CD8-positive, alpha-beta memory T cell (primary cell): ENCODE measurements around the gene EIF2S1. TPM values are rescaled to one million over a fixed set of nuclear protein-coding genes. Genes with fewer than 3 reads are reported as not detected.
"Not testable (repeated sequence)": the region's sequence is repeated elsewhere in the genome, so short reads cannot be mapped to it uniquely, and the experiment has no call there.

Source experiments
- CTCF ChIA-PET: fragments of 350-600 bp; sonication (Branson Sonifier 250); formaldehyde crosslinking; loops from one replicate; lab custom pipeline; 2021; ENCODE audit warnings: antibody characterized with exemption; lab: Charles Lee
- POLR2A ChIA-PET: fragments of 350-600 bp; sonication (Branson Sonifier 250); formaldehyde crosslinking; loops from one replicate; lab custom pipeline; 2021; ENCODE audit warnings: antibody characterized with exemption; lab: Charles Lee
- DNase-seq, 5 donors: peaks; one replicate each; pipeline versions ENCODE4 v3.0.0 to v3.0.0-alpha.2; 2020 to 2022; ENCODE audit warnings: mixed read lengths in 1 of 5
- H3K27ac ChIP-seq: one replicate; pipeline ENCODE4 v1.7.0; 2013; ENCODE audit warnings: low read depth, mild to moderate bottlenecking, low read length, moderate library complexity
- H3K27me3 ChIP-seq: 2 replicates; pipeline ENCODE4 v1.7.0; 2013; ENCODE audit warnings: low read length, mild to moderate bottlenecking; ENCODE audit not compliant: insufficient read depth, poor library complexity, severe bottlenecking
- H3K36me3 ChIP-seq: 2 replicates; pipeline ENCODE4 v1.7.0; 2013; ENCODE audit warnings: mild to moderate bottlenecking, low read length, moderate library complexity; ENCODE audit not compliant: insufficient read depth
- H3K4me1 ChIP-seq: 2 replicates; pipeline ENCODE4 v1.7.0; 2013; ENCODE audit warnings: mild to moderate bottlenecking, low read length, moderate library complexity; ENCODE audit not compliant: insufficient read depth
- H3K4me3 ChIP-seq: 2 replicates; pipeline ENCODE4 v1.7.0; 2013; ENCODE audit warnings: mild to moderate bottlenecking, low read length
- H3K9me3 ChIP-seq: 2 replicates; pipeline ENCODE4 v1.7.0; 2013; ENCODE audit warnings: mild to moderate bottlenecking, low read length
- H3K27ac Mint-ChIP-seq, 8 donors: one replicate each; pipeline ENCODE4 v1.8.0; 2020 to 2021; ENCODE audit warnings: mixed read lengths in 8 of 8, mild to moderate bottlenecking in 6 of 8, inconsistent platforms in 3 of 8, moderate library complexity in 3 of 8
- H3K27me3 Mint-ChIP-seq, 2 donors: one replicate each; pipeline ENCODE4 v1.8.0; 2020 to 2021; ENCODE audit warnings: mixed read lengths in 2 of 2, mild to moderate bottlenecking in 1 of 2, moderate library complexity in 1 of 2
- H3K36me3 Mint-ChIP-seq, 3 donors: one replicate each; pipeline ENCODE4 v1.8.0; 2020 to 2021; ENCODE audit warnings: mixed read lengths in 3 of 3, inconsistent platforms in 1 of 3, mild to moderate bottlenecking in 1 of 3
- H3K4me1 Mint-ChIP-seq, 3 donors: one replicate each; pipeline ENCODE4 v1.8.0; 2020 to 2021; ENCODE audit warnings: mixed read lengths in 3 of 3, inconsistent platforms in 1 of 3, mild to moderate bottlenecking in 1 of 3
- H3K4me3 Mint-ChIP-seq, 7 donors: one replicate each; pipeline ENCODE4 v1.8.0; 2020 to 2021; ENCODE audit warnings: mixed read lengths in 7 of 7, mild to moderate bottlenecking in 6 of 7, moderate library complexity in 4 of 7, inconsistent platforms in 2 of 7
- H3K9me3 Mint-ChIP-seq, 5 donors: one replicate each; pipeline ENCODE4 v1.8.0; 2020 to 2022; ENCODE audit warnings: mixed read lengths in 5 of 5, mild to moderate bottlenecking in 3 of 5, moderate library complexity in 2 of 5, inconsistent platforms in 1 of 5
- polyA plus RNA-seq: library from polyadenylated mRNA; unstranded; fragments of 300-500 nt; fragmentation: Illumina TruSeq; gene quantifications from one replicate; pipeline ENCODE4 v1.2.3, GENCODE V29; 2021
- total RNA-seq, 2 experiments: library from RNA; stranded (reverse); gene quantifications; one replicate each; pipeline ENCODE4 v1.2.3, GENCODE V29; 2021

Gene EIF2S1
- total RNA-seq (100 to 1,000 TPM; 329 to 338 TPM), polyA plus RNA-seq (145 TPM)

DNA sequence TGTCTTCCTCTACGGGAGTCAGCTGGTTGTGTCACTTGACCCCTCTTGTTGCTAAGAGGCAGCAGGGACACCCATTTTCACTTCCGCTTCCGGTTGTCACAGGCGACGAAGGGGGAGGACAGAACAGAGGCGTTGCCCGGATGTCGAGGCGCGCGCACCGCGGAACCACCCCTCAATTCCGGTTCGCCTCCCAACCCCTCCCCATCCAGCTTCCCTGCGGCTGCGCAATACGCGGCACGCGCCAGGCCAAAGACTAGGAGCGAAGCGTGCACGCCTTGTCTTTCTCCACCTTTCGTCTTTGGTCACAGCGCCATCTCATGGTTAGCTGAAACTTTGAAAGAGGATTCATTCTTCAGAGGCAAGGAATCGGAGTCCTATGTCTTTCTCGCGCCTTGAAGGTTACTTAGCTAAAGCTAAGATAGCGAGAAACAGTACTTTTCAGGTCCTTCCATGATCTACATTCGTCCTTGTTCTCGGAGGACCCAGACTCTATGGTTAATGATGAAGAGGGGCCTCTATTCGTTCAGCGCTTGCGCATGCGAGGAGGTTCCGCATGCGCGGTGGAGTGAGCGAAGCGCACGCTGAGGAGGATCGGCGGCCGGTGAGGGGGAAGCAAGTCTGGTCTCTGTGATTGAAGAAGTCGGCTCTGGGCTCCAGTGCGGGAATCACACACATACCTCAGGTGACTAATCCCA lies at the start of gene EIF2S1, which contains the start of gene ATP6V1D:
Gene EIF2S1, plus strand, starts transcription at position 554 of the 695 bp plus-strand sequence. CDS start 4,440 bp downstream, outside the sequence.
Gene ATP6V1D, minus strand, starts transcription at position 30 of the 695 bp plus-strand sequence. CDS start 106 bp downstream, outside the sequence.
- CTCF ChIA-PET: interaction anchor here (0.5 to 1.5 kb wide), 18 partner anchors 9 to 1000 kb away, joined by 3 to 8 read pairs (median 4); partner anchors contain the start of genes PALS1, PIGH and RDH11
- Histone ChIP-seq H3K36me3 (no peaks in the 10 kb centered on the region), H3K9me3 (no peaks in the 10 kb centered on the region), H3K4me3 (peak within 1 kb of the TSS; percentile 56), H3K4me1 (peaks cover 27% of the 10 kb centered on the region), H3K27me3 (no peaks in the 10 kb centered on the region), H3K27ac (peak within 1 kb of the TSS; percentile 92)
- DNase-seq: peak; percentile 99 to 100 (median 100)
- peaks cover 0 to 3% of the 10 kb centered on the region in 2 donors for H3K27me3 Mint-ChIP-seq
- H3K27ac Mint-ChIP-seq: peak within 1 kb of the TSS; percentile 95 to 100 (median 98)
- peak within 1 kb of the TSS; percentile 93 to 100 (median 98) for H3K4me3 Mint-ChIP-seq
- H3K9me3 Mint-ChIP-seq: peaks cover 0 to 1% (median 0%) of the 10 kb centered on the region in 5 donors
- H3K36me3 Mint-ChIP-seq: peaks cover 0 to 43% (median 0%) of the 10 kb centered on the region in 3 donors
- POLR2A ChIA-PET: interaction anchor here (0.6 to 1.3 kb wide), 5 partner anchors 118 to 1433 kb away, joined by 3 to 7 read pairs (median 4); partner anchors contain the start of genes PALS1, PIGH, TMEM229B and ZFP36L1
- H3K4me1 Mint-ChIP-seq: peaks cover 58 to 95% (median 93%) of the 10 kb centered on the region in 3 donors

DNA sequence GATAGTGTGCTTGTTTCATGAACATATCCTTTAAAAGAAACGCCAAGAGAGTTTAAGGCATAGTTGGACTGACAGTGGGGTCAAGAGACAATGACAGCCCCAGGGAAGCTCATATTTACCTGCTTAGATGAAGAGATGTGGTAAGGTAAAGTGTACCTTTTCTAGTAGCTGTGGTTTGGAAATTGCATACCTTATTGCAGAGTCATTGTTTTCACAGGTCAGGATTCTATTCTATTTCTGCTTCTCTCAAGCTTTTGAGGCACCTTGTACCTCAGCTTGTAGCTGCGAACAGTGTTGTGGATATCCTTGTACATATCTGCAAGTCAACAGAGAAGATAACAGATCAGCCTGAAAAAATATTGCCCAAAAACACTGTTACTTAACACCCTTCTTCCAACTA lies 48.3 kb upstream of the EIF2S1 start:
- no peaks in the 10 kb centered on the region for H3K36me3 ChIP-seq
- H3K36me3 Mint-ChIP-seq: peaks cover 3 to 51% (median 6%) of the 10 kb centered on the region in 3 donors
- no peak overlapping the region for H3K27ac Mint-ChIP-seq
- H3K4me3 ChIP-seq: no peak overlapping the region
- no peaks in the 10 kb centered on the region for H3K27me3 Mint-ChIP-seq
- ChIA-PET CTCF (no interaction called here), POLR2A (no interaction called here)
- no peaks in the 10 kb centered on the region for H3K9me3 ChIP-seq
- H3K4me3 Mint-ChIP-seq: no peak overlapping the region
- H3K27ac ChIP-seq: no peak overlapping the region
- H3K4me1 Mint-ChIP-seq: no peaks in the 10 kb centered on the region
- H3K27me3 ChIP-seq: no peaks in the 10 kb centered on the region
- DNase-seq: no peak
- no peaks in the 10 kb centered on the region for H3K9me3 Mint-ChIP-seq
- H3K4me1 ChIP-seq: no peaks in the 10 kb centered on the region

DNA sequence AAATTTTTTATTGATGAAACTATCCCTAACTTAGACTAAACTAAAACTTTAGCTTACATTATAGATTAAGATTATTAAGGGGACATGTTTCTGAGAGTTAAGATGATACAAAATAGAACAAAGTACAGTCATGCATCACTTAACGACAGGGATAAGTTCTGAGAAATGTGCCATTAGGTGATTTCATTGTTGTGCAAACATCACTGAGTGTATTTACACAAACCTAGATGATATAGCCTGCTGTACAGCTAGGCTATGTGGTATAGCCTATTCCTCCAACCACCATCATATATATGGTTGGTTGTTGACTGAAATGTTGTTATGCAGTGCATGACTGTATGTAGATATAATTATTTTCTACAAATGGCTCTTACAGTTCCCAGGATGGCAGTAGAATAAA lies 47.0 kb upstream of the EIF2S1 start:
- DNase-seq: no peak
- Mint-ChIP-seq H3K36me3 (peaks cover 3 to 50% (median 8%) of the 10 kb centered on the region in 3 donors), H3K4me1 (no peaks in the 10 kb centered on the region), H3K4me3 (no peak overlapping the region), H3K27ac (no peak overlapping the region), H3K9me3 (no peaks in the 10 kb centered on the region), H3K27me3 (no peaks in the 10 kb centered on the region)
- H3K9me3 ChIP-seq: no peaks in the 10 kb centered on the region
- H3K27ac ChIP-seq: no peak overlapping the region
- no peaks in the 10 kb centered on the region for H3K36me3 ChIP-seq
- ChIA-PET POLR2A (no interaction called here), CTCF (no interaction called here)
- no peaks in the 10 kb centered on the region for H3K27me3 ChIP-seq
- H3K4me1 ChIP-seq: no peaks in the 10 kb centered on the region
- no peak overlapping the region for H3K4me3 ChIP-seq

DNA sequence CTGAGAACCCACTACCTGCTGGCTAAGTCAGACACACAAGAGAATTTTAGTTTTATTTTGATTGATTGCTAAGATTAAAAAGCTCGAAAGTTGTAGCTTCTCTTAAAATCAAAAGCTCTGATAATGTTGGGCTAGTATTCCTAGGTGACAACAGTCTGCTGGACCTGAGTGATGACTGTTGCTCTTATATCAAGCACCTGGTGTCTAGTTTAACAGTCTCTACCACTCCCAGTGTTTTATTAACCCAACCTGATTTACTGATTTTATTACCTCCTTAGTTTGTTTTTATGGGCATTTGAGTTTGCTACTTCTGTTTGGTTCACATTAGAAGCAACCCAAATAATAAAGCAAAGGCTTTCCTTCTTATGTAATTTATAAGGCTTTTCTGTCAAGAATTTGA lies 42.3 kb upstream of the EIF2S1 start:
- Mint-ChIP-seq H3K9me3 (no peaks in the 10 kb centered on the region), H3K4me1 (no peaks in the 10 kb centered on the region), H3K27ac (peak overlapping the region in 1 of 8 donors; percentile 71), H3K27me3 (no peaks in the 10 kb centered on the region), H3K4me3 (no peak overlapping the region), H3K36me3 (peaks cover 3 to 46% (median 7%) of the 10 kb centered on the region in 3 donors)
- no peak for DNase-seq
- Histone ChIP-seq H3K9me3 (no peaks in the 10 kb centered on the region), H3K36me3 (no peaks in the 10 kb centered on the region), H3K4me3 (no peak overlapping the region), H3K4me1 (no peaks in the 10 kb centered on the region), H3K27ac (no peak overlapping the region), H3K27me3 (no peaks in the 10 kb centered on the region)
- ChIA-PET POLR2A (interaction anchor here (0.6 kb wide), 1 partner anchor 8 kb away, joined by 3 read pairs; no protein-coding TSS in a partner anchor), CTCF (no interaction called here)

DNA sequence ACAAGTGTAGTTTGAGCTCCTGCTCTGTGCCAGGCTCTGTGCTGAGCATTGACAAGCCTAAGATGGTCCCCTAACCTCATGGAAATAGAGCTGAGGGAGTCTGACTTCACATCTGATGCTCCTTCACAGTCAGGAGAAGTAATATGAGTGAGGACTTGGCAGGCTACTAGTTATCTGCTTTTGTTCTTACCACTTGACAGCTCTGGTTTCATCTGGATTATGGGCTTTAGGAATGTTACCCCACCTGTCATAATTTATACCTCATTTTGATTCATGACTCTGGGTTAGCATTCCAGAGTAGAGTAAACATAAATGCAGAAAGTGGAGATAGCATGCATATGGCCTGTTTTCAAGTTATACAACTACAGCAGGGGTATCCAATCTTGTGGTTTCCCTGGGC lies 41.0 kb upstream of the EIF2S1 start:
- no peak overlapping the region for H3K27ac ChIP-seq
- ChIA-PET POLR2A (interaction anchor here (0.6 kb wide), 1 partner anchor 15 kb away, joined by 3 read pairs; no protein-coding TSS in a partner anchor), CTCF (no interaction called here)
- no peaks in the 10 kb centered on the region for H3K36me3 ChIP-seq
- no peak overlapping the region for H3K27ac Mint-ChIP-seq
- no peak overlapping the region for H3K4me3 ChIP-seq
- no peaks in the 10 kb centered on the region for H3K9me3 ChIP-seq
- no peaks in the 10 kb centered on the region for H3K27me3 Mint-ChIP-seq
- no peaks in the 10 kb centered on the region for H3K9me3 Mint-ChIP-seq
- H3K4me3 Mint-ChIP-seq: no peak overlapping the region
- no peaks in the 10 kb centered on the region for H3K4me1 ChIP-seq
- DNase-seq: no peak
- H3K4me1 Mint-ChIP-seq: no peaks in the 10 kb centered on the region
- no peaks in the 10 kb centered on the region for H3K27me3 ChIP-seq
- H3K36me3 Mint-ChIP-seq: peaks cover under 1 to 43% (median 7%) of the 10 kb centered on the region in 3 donors

DNA sequence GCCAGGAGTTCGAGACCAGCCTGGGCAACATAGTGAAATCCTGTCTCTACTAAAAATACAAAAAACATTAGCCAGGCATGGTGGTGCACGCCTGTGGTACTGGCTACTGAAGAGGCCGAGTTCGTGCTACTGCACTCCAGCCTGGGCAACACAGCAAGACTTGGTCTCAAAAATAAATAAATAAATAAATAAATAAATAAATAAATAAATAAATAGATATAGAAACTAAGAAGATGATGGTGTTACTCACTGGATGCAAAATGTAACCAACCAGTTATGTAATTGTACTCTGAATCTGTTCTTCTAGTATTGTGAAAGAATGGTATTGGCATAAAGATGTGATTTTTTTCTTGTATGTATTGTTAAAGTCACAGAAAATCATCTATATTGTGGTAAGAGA lies 30.5 kb upstream of the EIF2S1 start:
- H3K27me3 Mint-ChIP-seq, H3K4me1 ChIP-seq, CTCF ChIA-PET, H3K4me3 ChIP-seq, POLR2A ChIA-PET, H3K4me3 Mint-ChIP-seq, H3K4me1 Mint-ChIP-seq, H3K27ac ChIP-seq, DNase-seq, H3K9me3 Mint-ChIP-seq, H3K27ac Mint-ChIP-seq, H3K9me3 ChIP-seq, H3K27me3 ChIP-seq: not testable (repeated sequence)
- H3K36me3 ChIP-seq: peaks cover 16% of the 10 kb centered on the region
- peaks cover 8 to 67% (median 20%) of the 10 kb centered on the region in 3 donors for H3K36me3 Mint-ChIP-seq

DNA sequence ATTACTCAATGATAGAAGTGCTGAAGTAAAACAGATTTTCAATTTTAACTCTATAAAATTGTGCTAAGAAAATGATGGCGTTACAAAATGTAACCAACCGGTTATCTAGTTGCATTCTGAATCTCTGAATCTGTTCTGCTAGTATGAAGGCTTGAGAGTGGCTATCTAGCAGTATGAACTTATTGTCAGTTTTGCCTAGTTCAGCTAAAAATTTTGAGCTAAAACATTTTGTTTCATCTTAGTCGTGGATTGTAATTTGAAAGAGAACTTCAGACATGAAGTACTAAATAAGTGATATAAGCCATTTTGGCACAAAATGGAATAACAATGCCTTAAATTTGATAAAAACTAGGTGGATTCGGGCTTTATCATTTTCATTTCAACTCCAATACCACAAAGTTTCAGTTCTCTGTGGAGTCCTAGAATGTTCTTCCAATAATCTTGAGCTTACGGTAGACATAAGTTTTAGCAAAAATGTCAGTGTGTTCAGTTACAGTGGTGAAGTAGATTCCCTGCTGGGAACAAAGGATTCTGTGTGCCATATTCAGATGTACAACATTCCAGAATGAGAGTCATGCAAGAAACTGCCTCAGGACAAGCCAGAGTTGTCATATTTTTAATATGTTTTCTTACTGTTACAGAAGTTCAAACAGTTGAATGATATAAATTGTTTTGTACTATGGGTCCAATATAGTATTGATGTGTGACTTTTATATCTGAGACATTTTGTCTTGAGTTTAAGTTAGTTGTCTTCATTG lies 28.6 kb upstream of the EIF2S1 start:
- H3K27ac ChIP-seq: no peak overlapping the region
- no peaks in the 10 kb centered on the region for H3K4me1 ChIP-seq
- Mint-ChIP-seq H3K4me1 (no peaks in the 10 kb centered on the region), H3K9me3 (no peaks in the 10 kb centered on the region), H3K4me3 (no peak overlapping the region), H3K27ac (no peak overlapping the region), H3K27me3 (no peaks in the 10 kb centered on the region), H3K36me3 (peaks cover 4 to 74% (median 19%) of the 10 kb centered on the region in 3 donors)
- no peak overlapping the region for H3K4me3 ChIP-seq
- H3K36me3 ChIP-seq: peaks cover 23% of the 10 kb centered on the region
- DNase-seq: no peak
- ChIA-PET CTCF (no interaction called here), POLR2A (no interaction called here)
- no peaks in the 10 kb centered on the region for H3K27me3 ChIP-seq
- no peaks in the 10 kb centered on the region for H3K9me3 ChIP-seq

DNA sequence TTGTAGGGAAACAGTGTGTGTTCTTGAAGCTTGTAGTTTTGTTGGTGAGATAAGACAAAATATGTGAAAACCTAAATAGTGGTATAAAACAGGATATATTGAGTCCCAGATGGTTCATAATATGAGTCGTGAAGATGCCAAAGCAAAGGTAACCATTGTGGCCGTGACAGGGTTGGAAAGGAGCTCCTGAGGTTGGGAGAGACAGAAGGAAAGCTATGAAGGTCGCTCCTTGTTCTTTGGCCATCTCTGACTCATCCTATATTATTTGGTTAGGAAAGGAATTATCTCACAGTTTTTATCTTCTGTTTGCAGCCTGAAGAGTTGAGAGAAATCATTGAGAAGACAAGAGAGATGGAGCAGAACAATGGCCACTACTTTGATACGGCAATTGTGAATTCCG lies 27.7 kb upstream of the EIF2S1 start:
- Mint-ChIP-seq H3K4me1 (no peaks in the 10 kb centered on the region), H3K27me3 (no peaks in the 10 kb centered on the region), H3K9me3 (no peaks in the 10 kb centered on the region), H3K4me3 (no peak overlapping the region), H3K27ac (peak overlapping the region in 1 of 8 donors; percentile 73), H3K36me3 (peaks cover 4 to 79% (median 17%) of the 10 kb centered on the region in 3 donors)
- no peak for DNase-seq
- CTCF ChIA-PET: no interaction called here
- H3K4me1 ChIP-seq: no peaks in the 10 kb centered on the region
- H3K27me3 ChIP-seq: no peaks in the 10 kb centered on the region
- POLR2A ChIA-PET: no interaction called here
- no peak overlapping the region for H3K4me3 ChIP-seq
- no peak overlapping the region for H3K27ac ChIP-seq
- peaks cover 25% of the 10 kb centered on the region for H3K36me3 ChIP-seq
- no peaks in the 10 kb centered on the region for H3K9me3 ChIP-seq
